Forelimb muscle (tissue), 1 donor: Measurements from ENCODE around the gene SLIT1. TPM values are rescaled to one million over a fixed set of nuclear protein-coding genes. Genes with fewer than 3 reads are reported as not detected.

Experiments
- DNase-seq: peaks from one replicate; pipeline ENCODE4 v3.0.0-alpha.2; 2013; ENCODE audit warnings: low read depth
- polyA plus RNA-seq: library from polyadenylated mRNA; unstranded; fragments of 120-200 nt; gene quantifications from one replicate; pipeline ENCODE4 v1.2.1, GENCODE V29; 2013; ENCODE audit not compliant: insufficient read length

SLIT1 gene
- polyA plus RNA-seq, 1 donor: 0.70 TPM

DNA sequence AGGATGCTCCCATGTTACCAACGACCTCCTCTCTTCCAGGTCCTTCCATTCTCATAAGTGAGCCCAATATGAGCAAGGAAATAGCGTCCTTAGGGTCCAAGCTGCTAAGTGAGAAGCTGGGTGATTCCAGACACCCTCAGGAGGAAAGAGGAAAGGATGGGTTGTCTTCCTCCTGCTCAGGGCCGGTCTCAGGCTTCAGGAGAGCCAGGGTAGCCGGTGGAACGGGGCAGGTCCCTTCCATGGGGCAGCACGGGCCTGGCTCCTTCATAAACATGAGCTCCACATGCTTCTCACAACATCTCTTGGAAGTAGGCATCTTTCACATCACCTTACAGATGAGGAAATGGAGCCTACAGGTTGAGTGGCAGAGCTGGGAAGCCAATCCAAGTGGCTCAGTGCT, 12.7 kb downstream of the SLIT1 start:
- DNase-seq: no peak

DNA sequence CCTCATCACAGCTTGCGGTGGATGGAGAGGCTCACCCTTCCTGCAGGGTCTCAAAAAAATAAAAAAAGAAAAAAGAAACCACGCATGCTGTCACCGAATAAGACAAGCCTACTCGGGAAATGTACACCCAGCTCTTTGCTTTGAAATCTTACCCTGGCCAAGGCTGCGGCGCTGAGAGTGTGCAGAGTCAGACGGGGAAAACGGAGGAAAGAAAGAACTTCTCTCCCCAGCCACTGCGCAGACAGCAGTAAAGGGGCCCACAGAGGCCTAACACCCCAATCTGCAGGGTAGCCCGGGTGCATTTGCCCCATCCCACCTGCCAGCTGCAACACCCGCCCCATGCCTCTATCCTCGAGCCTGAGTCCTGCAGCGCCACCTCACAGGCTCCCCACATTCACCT, 14.8 kb downstream of the SLIT1 start:
- no peak for DNase-seq

DNA sequence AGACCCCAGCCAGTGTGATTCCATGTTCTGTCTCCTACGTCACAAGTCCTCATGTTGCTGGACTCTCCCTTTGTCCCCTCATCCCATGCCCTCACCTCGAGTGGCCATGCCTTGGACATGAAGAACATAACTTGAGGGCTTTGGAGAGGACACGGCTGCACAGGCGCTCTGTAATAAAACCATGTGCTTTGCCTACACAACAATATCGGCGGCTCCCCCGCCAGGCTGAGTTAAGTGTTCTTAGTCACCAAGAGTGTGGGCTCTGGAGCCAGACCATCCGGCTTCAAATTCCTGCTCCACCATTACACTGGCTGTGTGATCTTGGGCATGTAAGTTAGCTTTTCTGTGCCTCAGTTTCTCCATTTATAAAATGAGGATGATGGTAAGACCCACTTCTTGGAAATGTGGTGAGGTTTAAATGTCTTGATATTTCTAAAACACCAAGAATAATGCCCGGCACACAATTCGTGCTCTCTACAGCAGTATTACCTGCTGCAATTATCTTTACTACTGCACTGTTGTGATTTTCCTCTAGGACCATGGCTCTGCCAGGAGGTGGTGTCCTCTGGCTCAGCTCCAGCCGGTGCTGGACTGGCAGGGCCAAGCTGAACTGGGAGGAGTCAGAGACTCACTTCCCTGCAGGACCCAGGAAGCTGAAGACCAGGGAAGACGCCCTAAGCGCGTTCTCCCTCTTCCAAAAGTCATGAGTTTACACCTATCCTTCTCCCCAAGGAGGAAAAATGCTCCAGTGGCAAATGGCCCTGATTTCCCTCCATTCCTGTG, 15.7 kb downstream of the SLIT1 start:
- no peak for DNase-seq

DNA sequence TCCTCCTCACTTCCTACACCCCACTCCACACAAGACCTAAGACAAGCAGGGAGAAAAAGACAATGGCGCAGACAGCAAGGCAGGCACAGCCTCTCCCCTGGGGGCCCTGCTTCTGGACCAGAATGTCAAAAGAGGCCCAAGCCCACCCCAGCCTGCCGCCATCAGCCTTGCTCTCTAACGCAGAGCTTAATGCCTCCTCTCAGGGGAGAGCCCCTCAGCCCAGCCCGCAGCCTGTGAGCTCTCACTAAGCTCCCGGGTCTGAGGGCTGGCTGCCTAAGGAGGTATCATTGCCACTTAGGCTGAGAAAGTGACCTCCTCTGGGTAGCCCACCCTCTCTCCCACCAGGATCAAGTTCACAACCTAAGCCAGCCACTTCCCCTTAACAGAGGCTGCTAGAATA, 16.7 kb downstream of the SLIT1 start:
- DNase-seq: no peak

DNA sequence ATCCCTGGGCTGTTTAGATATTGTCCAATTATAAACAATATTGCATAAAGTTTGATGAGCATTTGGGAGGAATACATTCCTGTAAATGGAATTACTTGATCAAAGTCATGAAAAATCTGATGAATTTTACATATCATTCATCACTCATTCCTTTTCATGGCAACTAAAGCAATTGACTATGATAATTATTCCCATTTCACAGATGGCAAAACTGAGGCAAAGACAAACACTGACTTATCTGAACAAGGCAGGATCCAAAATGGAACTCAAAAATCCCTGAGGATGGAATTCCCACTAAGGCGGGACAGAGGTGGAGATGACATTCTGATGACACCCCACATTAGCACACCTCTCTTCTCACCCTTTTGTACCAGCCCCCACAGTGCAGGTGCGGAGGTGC, 17.1 kb downstream of the SLIT1 start:
- DNase-seq: no peak

DNA sequence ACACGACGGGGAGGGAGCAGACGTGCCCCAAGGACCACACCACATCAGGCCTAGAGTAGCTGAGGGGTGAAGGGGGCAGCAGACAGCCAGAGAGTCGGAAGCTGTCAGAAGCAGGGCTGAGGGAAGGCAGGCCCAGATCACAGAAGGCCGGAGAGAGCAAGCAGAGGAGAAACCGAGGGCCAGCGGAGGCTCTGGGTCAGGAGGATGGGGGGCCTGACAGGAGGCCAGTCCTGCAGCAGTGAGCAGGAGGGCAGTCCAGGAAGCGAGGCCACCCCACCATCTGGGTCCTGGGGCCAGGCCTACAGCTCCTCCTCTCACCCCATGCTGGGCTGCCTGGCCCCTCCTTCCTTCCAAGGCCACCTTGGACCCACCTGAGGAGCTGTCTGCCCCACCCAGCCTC, 20.3 kb downstream of the SLIT1 start:
- no peak for DNase-seq

DNA sequence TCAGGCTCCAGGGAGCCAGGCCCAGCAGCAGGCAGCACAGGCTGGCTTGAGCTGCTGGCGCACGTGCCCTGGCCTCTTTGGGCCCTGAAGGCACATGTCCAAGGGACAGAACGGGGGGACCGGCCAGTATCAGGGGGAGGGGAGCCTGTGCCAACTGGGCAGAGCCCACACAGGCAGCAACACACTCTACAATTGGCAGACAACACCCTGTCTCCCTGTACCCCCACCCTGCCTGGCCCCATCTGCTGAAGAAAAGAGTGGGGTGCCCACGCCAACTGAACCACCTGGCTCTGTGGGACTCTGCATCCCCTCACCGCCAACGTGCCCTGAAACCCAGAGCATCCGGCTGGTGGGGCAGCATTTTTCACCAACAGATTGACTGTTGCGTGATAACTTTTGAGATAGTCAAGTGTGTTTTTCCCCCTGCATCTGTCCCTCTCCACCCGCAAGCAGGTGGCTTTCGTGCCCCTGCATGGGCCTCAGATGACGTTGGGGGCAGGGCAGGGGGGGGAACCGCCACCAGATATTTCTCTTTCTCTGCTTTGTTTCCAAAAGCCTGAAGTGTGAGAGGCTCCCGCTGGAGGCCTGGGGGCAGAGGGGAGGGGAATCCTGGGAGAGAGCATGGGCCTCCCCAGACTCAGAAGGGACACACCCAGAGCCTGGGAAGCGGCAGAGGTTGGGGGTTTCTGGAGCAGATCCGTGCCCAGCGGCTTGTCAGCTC, 21.8 kb downstream of the SLIT1 start:
- no peak for DNase-seq

DNA sequence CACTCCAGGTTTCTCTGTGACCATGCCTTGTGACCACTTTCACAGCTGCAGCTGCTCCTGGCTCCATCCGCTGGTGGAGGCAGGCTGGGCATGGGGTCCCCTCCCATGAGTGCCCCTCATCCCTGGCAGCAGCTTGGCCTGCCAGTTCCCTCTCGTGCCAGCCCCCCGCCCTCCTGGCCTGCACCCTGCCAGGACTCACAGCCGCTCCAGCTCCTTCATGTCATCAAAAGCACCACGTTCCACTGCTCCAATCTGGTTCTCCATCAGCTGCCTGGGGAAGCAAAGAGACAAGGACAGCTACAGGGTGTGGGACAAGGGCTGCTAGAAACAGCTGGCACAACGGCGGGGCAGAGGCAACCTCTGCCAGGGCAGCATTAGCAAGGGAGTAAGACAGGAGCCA, 22.6 kb downstream of the SLIT1 start:
- peak; percentile 8 for DNase-seq

DNA sequence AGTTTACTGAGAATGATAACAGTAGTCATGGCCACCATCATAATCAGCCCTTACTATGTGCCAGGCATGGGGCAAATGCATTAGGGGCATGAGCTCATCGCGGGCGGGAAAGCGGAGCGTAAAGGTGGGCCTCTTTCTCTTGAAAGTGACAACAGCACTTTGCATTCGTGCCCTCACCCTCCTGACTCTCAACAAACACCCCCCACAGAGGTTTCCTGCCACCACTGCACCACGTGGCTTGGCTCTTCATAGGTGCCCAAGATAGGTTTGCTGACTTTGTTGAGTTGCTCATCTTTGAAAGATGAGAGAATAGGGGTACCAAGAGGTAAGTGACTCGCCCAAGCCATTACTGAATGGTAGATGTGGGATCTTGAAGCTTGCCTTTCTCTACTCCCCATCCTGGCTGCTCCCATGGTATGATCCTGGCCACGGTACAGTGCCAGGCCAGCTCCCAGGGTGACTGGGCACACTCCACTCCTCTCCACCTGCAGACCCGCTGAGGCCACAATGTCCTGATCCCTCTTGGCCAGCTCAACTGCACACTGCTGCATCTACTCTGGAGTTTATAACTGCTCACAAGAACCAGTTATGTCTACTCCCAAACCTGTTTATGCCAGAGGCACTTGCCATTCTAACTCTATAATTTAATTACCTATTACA, 26.0 kb downstream of the SLIT1 start:
- no peak for DNase-seq

DNA sequence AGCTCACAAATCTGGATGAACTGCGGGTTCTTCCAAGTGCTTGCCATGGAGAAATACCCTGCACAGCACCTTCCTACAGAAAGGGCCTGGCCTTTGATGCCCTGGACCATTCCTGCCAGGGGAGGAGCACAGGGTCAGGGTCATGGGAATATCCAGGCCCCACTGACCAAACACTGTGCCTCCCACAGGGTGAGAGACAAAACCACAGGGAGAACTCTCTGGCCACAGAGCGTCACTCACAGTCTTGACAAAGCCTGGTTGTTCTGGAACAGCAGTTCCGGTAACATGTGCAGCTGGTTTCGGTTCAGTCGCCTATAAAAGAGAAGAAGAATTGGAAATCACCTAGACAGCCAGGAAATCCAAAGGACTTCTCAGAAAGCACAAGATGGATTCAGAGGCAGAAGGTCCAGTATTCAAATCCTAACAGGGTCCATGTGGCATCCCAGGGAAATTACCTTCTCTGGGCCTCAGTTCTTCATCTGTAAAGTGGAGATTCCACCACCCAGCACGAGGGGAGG, 28.1 kb downstream of the SLIT1 start:
- DNase-seq: no peak

DNA sequence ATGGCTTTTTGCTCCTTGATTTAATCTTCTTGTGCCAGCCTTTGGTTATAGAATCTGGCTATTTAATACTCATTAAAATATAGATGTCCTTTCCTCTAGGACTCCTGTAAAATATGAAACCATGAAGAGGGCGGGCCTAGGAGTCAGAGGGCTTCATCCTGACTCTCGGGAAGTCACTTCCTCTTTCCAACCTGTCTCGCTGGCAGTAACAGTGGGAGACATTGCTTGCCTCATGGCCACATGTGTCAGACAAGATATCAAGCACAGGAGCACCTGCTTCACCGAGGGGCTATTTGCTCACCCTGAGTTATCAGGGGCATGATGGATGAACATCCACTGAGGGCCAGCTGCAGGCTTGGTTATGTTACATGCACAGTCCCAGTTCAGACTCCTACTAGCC, 31.0 kb downstream of the SLIT1 start:
- DNase-seq: no peak

DNA sequence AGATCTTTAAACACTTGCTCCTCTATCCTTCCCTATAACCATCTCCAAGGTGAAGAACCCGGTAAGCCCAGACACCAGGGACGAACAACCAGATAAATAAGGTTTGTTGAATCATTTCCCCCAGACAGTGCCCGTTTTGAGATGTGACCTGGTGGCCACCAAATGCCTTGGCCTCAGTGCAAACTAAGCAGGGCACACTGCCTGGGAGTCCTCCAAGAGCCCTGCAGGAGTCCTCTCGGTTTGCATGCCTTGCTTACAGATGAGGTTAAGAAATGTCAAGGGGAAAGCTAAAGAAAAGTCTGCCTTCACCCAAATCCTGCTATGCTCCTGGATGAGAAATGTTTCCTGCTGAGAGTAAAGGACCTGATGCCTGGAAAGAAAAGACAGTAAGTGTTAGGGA, 31.6 kb downstream of the SLIT1 start:
- no peak for DNase-seq

DNA sequence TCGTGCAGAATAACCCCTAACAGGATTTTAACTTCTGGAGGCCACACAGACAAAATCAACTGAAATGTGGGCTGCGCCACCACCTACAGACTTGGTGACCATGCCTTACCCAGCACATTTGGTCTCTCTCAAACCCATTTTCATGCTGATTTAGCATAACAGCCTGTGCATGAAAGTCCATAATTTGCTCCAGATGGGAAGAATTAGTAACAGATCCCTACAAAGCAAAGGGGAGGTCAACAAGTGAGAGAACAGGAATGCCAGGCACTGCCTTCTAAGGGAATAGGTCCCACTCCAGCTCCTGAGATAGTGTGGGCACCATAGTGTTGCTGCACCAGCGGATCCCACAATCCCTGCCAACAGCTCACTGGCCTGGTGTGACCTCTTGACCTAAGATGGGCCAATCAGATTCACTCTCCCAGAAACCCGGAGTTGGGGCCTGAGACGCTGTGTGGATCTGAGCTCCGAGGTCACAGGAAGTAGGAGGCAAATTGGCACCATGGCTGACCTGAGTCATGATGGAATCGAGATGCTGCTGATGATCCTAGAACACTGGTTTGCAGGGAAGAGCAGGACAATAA, 32.4 kb downstream of the SLIT1 start:
- DNase-seq: no peak

DNA sequence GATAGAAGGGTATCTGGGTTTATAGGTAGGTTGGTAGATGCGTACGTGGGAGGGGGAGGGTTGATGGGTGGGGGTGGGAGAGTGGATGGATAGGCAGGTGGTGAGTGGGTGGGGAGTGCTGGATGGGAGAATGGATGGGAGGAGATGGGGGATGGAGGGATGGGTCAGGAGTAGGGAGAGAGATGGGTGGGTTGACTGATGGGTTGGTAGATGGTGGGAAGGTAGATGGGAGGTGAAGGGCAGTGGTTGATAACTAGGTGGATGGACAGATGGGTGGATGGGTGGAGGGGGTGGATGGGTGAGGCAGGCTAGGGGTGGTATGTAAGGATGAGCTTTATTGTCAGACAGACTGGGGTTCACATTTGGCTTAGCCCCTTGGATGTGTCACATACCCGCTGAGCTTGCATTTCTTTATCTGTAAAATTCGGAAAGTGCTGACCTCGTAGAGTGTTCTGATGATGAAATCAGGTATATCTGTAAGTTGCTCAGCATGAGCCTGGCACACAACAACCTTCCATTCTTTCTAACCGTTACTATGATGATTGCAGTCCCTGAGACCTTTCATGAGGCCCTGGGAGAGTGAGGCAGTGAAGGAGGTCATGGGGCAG, 34.3 kb downstream of the SLIT1 start:
- no peak for DNase-seq

DNA sequence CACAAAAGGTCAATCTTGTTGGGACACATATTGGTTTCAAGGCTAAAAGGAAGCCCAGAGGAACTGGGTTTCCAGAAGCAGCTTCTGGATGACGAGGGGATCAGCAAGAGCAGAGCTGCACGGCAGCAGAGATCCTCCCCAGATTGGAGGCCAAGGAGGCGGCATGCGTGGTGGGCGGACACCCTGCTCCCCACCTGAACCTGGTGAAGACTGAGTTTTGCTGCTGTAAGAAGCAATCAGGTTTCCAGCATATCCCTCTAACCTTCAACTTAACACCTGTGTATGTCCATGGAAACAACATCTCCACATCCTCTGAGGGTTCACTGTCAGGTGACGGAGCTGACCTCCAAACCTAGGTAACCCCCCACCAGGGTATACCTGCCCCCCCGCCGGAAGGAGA, 35.1 kb downstream of the SLIT1 start:
- no peak for DNase-seq

DNA sequence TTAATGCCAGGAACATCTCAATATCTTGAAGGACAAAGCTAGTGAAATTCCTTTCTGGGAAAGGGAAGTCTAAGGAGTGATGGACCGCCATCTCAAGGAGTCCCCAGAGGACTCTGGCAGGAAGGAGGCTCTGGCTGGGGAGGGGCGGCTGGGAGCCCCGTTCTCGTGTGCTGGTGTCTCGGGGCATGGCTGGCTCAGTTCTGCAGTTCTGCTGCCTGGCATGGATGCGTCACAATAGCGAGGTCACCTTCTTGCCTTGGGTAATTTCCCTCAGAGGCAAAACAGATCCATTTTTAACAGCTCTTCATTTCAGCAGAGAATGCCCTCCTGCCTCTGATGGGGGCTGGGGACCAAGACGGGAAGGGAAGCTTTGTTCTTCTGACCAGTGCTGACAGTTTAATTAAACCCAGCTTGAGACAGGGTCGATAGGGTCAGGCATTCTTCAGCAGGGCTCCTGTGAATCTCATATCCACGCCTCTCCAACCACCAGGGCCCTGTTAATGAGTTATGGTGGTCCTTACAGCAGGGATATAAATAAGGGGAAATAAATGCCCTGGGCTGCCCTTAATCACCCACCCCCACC, 35.7 kb downstream of the SLIT1 start:
- no peak for DNase-seq

DNA sequence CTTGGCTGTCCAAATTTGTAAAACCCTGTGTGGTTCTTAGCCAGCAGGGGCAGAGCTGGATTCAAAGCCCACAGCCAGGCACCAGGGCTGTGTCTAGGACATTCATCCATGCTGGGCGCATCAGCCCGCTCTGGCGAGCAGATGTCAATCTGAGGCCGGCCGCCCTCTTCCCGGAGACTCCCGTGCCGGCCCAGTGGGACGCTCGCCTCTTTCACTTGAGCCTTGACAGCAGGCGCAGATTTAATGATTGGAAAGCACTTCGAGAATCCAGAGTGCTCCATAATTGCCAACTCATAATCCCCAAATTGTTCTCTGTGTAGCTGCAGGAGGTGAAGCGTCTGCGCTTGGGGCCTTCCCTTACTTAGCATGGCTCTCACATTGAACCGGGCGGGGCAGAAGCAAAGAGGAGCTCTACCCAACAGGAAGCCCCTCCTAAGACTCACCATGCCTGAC, 36.7 kb downstream of the SLIT1 start:
- no peak for DNase-seq

DNA sequence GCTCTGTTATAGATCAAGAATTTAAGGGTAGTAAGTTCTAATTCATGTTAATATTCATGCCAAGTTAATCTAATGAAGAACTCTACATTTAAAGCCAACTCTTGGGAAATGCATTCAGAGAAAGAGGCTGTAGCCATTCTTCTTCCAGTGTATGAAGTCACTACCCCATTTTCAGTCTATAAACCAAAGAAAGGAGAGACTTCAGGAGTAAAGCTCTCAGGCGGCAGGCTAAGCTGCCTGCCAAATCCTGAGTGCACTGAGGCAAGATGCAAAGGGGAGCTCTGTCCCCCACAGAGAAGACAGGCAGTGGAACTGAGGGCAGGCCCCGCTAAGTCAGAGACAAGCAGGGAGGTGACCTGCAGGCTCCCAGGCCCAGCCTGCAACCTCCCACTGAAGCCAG, 41.5 kb downstream of the SLIT1 start:
- DNase-seq: no peak

DNA sequence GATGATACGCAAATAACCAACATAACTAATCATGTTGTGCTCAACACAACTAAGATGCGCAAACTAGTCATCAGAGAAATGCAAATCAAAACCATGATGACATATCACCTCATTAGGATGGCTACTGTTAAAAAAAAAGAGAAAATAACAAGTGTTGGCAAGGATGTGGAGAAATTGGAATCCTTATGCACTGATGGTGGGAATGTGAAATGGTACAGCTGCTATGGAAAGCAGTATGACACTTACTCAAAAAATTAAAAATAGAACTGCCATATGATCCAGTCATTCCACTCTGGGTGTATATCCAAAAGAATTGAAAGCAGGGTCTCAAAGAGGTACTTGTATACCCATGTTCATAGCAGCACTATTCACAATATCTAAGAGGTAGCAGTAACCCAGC, 42.9 kb downstream of the SLIT1 start:
- no peak for DNase-seq

DNA sequence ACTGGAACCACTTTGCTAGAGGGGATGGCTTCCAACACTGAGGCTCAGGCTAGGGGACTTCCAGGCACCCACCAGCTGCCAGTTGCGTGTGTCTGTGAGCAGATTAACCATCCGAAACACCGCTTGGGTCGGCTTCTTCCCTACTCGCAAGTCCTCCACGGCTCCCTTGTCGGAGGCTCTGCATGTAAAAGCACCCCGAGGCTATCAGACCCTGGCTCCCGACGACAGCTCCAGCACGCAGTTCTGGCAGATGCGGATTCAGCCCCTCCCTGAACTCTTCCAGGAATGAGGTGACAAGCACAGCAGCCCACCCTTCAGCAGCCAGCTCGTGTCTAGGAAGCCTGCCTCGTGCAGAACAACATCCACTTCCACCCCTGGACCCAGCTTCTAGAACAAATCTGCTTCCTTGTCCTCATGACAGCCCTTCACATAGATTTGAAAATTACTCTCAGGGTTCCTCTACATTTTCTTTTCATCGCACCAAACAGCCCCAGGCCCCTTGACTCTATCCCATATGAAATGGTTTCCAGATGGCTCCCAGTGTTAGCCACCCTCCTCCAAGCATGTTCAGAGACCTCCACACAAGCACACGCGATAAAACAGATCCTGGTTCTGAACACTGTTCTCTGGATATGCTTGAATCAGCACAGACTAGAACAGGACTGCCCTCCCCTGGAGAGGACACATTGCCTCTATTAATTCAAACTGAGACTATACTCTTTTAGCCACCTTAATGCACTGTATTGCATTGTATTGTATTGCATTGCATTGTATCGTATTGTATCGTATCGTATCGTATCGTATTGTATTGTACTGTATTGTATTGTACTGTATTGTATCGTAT, 44.6 kb downstream of the SLIT1 start:
- no peak for DNase-seq
